HUES6 (cell line): ENCODE data around the gene KAT2B.

Experiments used
- H3K27ac ChIP-seq: 2 replicates; pipeline ENCODE4 v1.7.0; 2013; ENCODE audit warnings: low read depth, mild to moderate bottlenecking, low read length, inconsistent platforms
- H3K27me3 ChIP-seq: 2 replicates; pipeline ENCODE4 v1.6.1; 2013; ENCODE audit warnings: low read length; ENCODE audit not compliant: control insufficient read depth, insufficient read depth
- H3K36me3 ChIP-seq: 2 replicates; pipeline ENCODE4 v1.6.1; 2013; ENCODE audit warnings: low read length; ENCODE audit not compliant: control insufficient read depth, insufficient read depth
- H3K4me1 ChIP-seq: 2 replicates; pipeline ENCODE4 v1.6.1; 2013; ENCODE audit warnings: low read length; ENCODE audit not compliant: control insufficient read depth, insufficient read depth
- H3K4me3 ChIP-seq: 2 replicates; pipeline ENCODE4 v1.5.1; 2013; ENCODE audit warnings: low read depth, low read length
- H3K9ac ChIP-seq: one replicate; pipeline ENCODE4 v1.6.1; 2013; ENCODE audit warnings: mild to moderate bottlenecking, low read length
- H3K9me3 ChIP-seq: 2 replicates; pipeline ENCODE4 v1.6.1; 2013; ENCODE audit warnings: low read depth, low read length; ENCODE audit not compliant: control insufficient read depth, insufficient read depth

KAT2B gene

DNA sequence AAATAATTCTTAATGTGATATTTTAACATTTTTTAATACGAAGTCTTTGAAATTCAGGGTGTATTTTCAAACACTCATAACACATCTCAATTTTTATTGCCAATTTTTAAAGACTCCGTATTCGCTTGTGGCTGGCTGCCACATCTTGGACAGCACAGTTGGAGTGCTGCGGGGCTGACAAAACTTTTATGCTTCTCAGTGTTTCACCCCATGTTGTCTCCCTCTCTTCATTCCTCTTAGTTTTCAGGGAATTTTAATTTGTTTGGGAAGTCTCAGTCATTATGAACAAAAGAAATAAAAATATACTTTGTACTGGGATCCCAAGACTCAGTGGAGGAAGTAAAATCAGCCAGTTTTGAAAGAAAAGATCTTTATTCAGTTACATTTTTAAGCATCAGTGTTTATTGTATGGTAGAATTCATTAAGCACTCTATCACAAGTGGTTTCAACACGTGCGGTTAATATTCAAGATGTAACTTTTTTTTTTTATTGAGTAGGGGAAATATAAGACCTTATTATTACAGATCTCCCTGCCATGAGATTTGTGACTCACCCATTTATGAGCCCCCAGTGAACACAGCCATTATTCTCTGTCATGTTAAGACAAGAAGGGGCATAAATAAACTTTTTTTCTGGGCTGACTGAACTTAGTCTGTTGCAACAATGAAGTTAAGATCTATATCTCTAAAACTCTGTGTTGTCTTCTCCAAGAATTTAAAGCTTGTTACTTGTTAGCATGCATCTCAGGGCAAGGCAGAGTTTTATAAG is 26.8 kb downstream of the KAT2B start:
- Histone ChIP-seq H3K27me3 (peaks cover 11% of the 10 kb centered on the region; the same call in 1 of the 2 replicates), H3K9me3 (no peaks in the 10 kb centered on the region), H3K36me3 (no peaks in the 10 kb centered on the region), H3K27ac (no peak overlapping the region), H3K9ac (no peak overlapping the region), H3K4me3 (no peak overlapping the region), H3K4me1 (peaks cover 1% of the 10 kb centered on the region)

GRCh38 chr3:20068512-20069177 is 28.4 kb downstream of the KAT2B start:
- H3K4me1 ChIP-seq, result peaks cover 17% of the 10 kb centered on the region

DNA sequence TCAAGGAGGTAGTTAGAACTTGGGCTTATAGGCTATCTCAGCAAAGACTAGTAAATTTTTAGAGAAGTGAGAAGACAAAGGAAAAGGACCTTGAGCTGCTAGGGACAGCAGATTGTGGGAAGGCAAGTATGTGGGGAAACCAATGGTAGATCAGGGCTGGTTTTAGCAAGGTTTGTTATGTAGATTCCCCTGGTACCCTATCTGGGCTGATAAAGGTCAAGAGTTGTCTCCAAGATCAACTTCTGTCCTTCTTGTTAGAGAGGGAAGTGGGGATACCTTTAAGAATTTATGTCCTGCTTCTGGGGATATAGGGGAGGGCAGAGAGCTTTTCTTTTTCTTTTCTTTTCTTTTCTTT is 28.9 kb downstream of the KAT2B start:
- Histone ChIP-seq H3K9me3 (no peaks in the 10 kb centered on the region), H3K27ac (no peak overlapping the region), H3K27me3 (peaks cover 11% of the 10 kb centered on the region; the same call in 1 of the 2 replicates), H3K36me3 (no peaks in the 10 kb centered on the region), H3K9ac (no peak overlapping the region), H3K4me3 (no peak overlapping the region), H3K4me1 (peaks cover 17% of the 10 kb centered on the region)

More at GRCh38 chr3:20068512-20069177, 28.4 kb downstream of the KAT2B start:
- H3K9me3 ChIP-seq, result no peaks in the 10 kb centered on the region
- H3K27ac ChIP-seq, result no peak overlapping the region
- H3K36me3 ChIP-seq, result no peaks in the 10 kb centered on the region
- H3K27me3 ChIP-seq, result peaks cover 11% of the 10 kb centered on the region; the same call in 1 of the 2 replicates
- no peak overlapping the region for H3K4me3 ChIP-seq
- H3K9ac ChIP-seq, result no peak overlapping the region

DNA sequence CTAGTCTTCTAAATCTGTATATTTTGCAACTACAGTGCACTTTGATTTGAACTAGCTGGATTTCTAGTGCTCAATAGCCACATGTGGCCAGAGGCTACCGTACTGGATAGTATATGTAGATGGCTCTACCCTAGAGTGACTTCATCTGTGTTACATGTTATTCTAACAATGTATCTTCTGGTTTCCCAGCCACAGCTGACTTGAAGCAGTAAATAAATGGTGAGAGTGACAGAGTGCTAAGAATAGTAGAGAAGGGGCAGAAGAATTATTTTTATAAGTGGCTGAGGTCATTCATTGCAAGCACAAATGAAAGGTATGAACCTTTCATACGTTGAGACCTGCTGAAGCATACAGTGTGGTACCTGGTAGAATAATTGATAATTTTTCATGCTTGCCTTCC is 30.9 kb downstream of the KAT2B start:
- H3K9ac ChIP-seq, result no peak overlapping the region
- H3K27ac ChIP-seq, result no peak overlapping the region
- H3K4me3 ChIP-seq, result no peak overlapping the region
- H3K9me3 ChIP-seq, result no peaks in the 10 kb centered on the region
- peaks cover 19% of the 10 kb centered on the region for H3K4me1 ChIP-seq
- no peaks in the 10 kb centered on the region for H3K36me3 ChIP-seq
- H3K27me3 ChIP-seq, result peaks cover 11% of the 10 kb centered on the region; the same call in 1 of the 2 replicates

- Histone ChIP-seq H3K4me1 (peaks cover 19% of the 10 kb centered on the region), H3K9me3 (no peaks in the 10 kb centered on the region), H3K27ac (no peak overlapping the region), H3K27me3 (peaks cover 11% of the 10 kb centered on the region; the same call in 1 of the 2 replicates), H3K4me3 (no peak overlapping the region), H3K36me3 (no peaks in the 10 kb centered on the region), H3K9ac (no peak overlapping the region)
These were observed 32.2 kb downstream of the KAT2B start for GRCh38 chr3:20072422-20072821.

DNA sequence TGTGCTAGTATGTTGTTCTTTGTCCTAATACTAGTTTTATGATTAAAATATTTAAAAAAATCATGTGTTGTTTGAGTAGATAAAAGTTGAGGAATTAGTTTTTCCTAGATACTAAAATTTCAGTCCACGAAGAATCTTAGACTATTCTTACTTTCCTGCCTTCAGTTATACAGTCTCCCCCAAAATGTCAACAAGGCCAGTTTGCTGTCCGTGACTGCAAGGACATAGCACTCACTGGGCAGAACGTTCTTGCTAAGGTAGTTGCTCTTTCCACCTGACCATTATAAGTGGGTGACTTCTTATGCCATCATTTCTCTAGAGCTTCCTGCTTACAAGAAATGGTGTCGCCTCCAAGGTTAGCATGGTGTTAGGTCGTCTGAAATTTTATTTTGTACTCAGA is 32.8 kb downstream of the KAT2B start:
- H3K36me3 ChIP-seq, result no peaks in the 10 kb centered on the region
- H3K9me3 ChIP-seq, result no peaks in the 10 kb centered on the region
- peaks cover 11% of the 10 kb centered on the region; the same call in 1 of the 2 replicates for H3K27me3 ChIP-seq
- no peak overlapping the region for H3K9ac ChIP-seq
- H3K27ac ChIP-seq, result no peak overlapping the region
- no peak overlapping the region for H3K4me3 ChIP-seq
- H3K4me1 ChIP-seq, result peaks cover 19% of the 10 kb centered on the region

- H3K9me3 ChIP-seq, result no peaks in the 10 kb centered on the region
- no peak overlapping the region for H3K4me3 ChIP-seq
- no peak overlapping the region for H3K27ac ChIP-seq
- no peak overlapping the region for H3K9ac ChIP-seq
- H3K36me3 ChIP-seq, result no peaks in the 10 kb centered on the region
- peaks cover 5% of the 10 kb centered on the region; the same call in 1 of the 2 replicates for H3K27me3 ChIP-seq
- H3K4me1 ChIP-seq, result peaks cover 24% of the 10 kb centered on the region
These were observed 33.4 kb downstream of the KAT2B start for GRCh38 chr3:20073683-20074082.

DNA sequence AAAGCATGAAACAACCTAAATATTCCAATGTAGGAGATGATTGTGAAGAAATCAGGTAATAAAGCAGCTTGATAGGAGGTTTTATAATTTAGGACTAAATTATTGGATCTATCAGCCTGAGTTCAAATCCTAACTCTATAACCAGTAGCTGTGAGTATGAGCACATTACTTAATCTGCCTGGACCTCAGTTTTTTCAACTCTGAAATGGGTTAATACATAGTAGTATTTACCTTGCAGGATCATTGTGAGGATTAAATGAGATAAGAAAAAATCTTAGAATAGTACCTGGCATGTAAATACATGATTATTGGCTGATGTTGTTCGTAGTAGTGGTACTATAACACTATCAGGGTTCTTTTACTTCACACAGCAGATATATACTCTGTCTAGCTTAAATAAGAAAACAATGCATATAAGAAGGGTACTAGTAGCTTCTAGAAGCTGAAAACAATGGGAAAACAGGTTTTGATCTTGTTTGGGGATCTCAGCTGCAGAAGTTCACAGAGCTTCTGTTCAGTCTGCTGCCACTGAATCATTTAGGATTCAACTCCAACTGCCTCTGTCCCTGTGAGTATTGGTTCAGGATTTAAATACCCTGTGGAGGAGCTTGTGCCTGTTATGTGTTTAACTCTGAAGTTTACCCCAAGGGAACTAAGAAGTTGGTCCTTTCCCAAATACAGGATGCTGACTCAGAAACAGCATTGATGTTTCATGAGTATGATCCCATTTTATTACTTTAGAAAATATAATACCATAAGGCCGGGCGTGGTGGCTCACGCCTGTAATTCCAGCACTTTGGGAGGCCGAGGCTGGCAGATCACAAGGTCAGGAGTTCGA is 34.2 kb downstream of the KAT2B start:
- H3K27ac ChIP-seq, result no peak overlapping the region

GRCh38 chr3:20075197-20075596 is 35.0 kb downstream of the KAT2B start:
- H3K9ac ChIP-seq, result no peak overlapping the region
- no peak overlapping the region for H3K27ac ChIP-seq
- H3K9me3 ChIP-seq, result no peaks in the 10 kb centered on the region
- H3K36me3 ChIP-seq, result no peaks in the 10 kb centered on the region
- no peak overlapping the region for H3K4me3 ChIP-seq
- peaks cover 5% of the 10 kb centered on the region; the same call in 1 of the 2 replicates for H3K27me3 ChIP-seq
- H3K4me1 ChIP-seq, result peaks cover 24% of the 10 kb centered on the region

More for the DNA sequence above, 34.2 kb downstream of the KAT2B start:
- Histone ChIP-seq H3K9me3 (no peaks in the 10 kb centered on the region), H3K4me3 (no peak overlapping the region), H3K4me1 (peaks cover 24% of the 10 kb centered on the region), H3K36me3 (no peaks in the 10 kb centered on the region), H3K9ac (no peak overlapping the region), H3K27me3 (peaks cover 5% of the 10 kb centered on the region; the same call in 1 of the 2 replicates)

DNA sequence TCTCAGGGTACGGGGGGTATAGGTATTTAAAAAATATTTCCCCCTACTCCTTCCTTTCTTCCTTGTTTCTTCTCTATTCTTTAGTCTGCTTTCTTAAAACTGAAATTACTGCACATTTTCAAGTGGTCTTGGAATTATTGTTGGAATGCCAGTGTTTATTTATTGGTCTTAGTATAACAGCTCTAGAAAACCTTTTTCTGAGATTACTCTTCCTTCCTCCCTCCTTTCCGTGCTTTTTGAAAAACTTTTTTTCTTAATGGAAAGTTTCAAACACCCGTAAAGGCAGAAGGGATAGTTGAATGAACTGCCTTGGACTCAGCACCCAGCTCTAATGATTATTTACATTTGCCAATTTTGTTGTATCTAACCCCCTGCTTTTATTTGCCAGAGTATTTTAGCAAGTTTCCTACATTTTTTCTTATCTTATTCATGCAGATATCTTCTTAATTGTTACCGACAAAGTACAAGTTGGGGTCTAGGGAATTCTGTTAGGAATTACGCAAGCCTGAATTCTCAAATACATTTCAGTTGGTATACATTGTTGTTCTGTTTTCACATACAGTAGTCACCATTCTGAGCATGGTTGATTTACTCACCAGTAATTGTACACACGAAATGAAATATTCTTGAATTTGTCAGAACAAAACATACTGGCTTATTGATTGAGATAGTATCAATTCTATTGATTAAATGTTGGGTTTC is 36.2 kb downstream of the KAT2B start:
- no peaks in the 10 kb centered on the region for H3K36me3 ChIP-seq
- H3K4me3 ChIP-seq, result no peak overlapping the region
- no peaks in the 10 kb centered on the region for H3K9me3 ChIP-seq
- H3K27ac ChIP-seq, result no peak overlapping the region
- H3K4me1 ChIP-seq, result peaks cover 24% of the 10 kb centered on the region
- H3K27me3 ChIP-seq, result peaks cover 4% of the 10 kb centered on the region; the same call in 1 of the 2 replicates
- no peak overlapping the region for H3K9ac ChIP-seq
